WTC11 (cell line): ENCODE results near the gene UBAP2. TPM values are rescaled to one million over a fixed set of nuclear protein-coding genes. Genes with fewer than 3 reads are reported as not detected.

ENCODE experiments used
- ATAC-seq: fragments of 200-7000 bp; cut with Tn5 transposase; 2 replicates; pipeline ENCODE4 v1.10.0; 2021; ENCODE audit warnings: mild to moderate bottlenecking, moderate library complexity
- CTCF ChIA-PET: fragments of 300-600 bp; sonication (Branson Sonifier 250); formaldehyde crosslinking; loops from one replicate; lab custom pipeline; 2021; ENCODE audit warnings: antibody characterized with exemption; lab: Charles Lee
- POLR2A ChIA-PET: fragments of 350-600 bp; sonication (Branson Sonifier 250); formaldehyde crosslinking; loops from one replicate; lab custom pipeline; 2021; ENCODE audit warnings: antibody characterized with exemption; lab: Charles Lee
- DNase-seq: peaks from one replicate; pipeline ENCODE4 v3.0.0; 2021; ENCODE audit warnings: low spot score
- H3K27ac Mint-ChIP-seq: 2 replicates; pipeline ENCODE4 v1.8.0; 2021; ENCODE audit warnings: mixed read lengths
- H3K27me3 Mint-ChIP-seq: 2 replicates; pipeline ENCODE4 v1.8.0; 2021; ENCODE audit warnings: low read depth, mild to moderate bottlenecking, moderate library complexity, mixed read lengths
- H3K36me3 Mint-ChIP-seq: 2 replicates; pipeline ENCODE4 v1.8.0; 2021; ENCODE audit warnings: mixed read lengths
- H3K4me1 Mint-ChIP-seq: 2 replicates; pipeline ENCODE4 v1.8.0; 2022; ENCODE audit warnings: mixed read lengths
- H3K4me3 Mint-ChIP-seq: 2 replicates; pipeline ENCODE4 v1.8.0; 2021; ENCODE audit warnings: mild to moderate bottlenecking, moderate library complexity, mixed read lengths
- H3K9me3 Mint-ChIP-seq: 2 replicates; pipeline ENCODE4 v1.8.0; 2021; ENCODE audit warnings: mixed read lengths
- CBFB ChIP-seq: sonication (generic); formaldehyde crosslinking; IDR thresholded peaks from 2 replicates; pipeline ENCODE4 v1.8.1; 2022; ENCODE audit warnings: mild to moderate bottlenecking, low read depth, missing genetic modification reagents
- FOXJ3 ChIP-seq: sonication (generic); formaldehyde crosslinking; IDR thresholded peaks from 2 replicates; pipeline ENCODE4 v1.9.0; 2021; ENCODE audit warnings: missing genetic modification reagents, mild to moderate bottlenecking, borderline replicate concordance
- FOXP4 ChIP-seq: sonication (generic); formaldehyde crosslinking; IDR thresholded peaks from 2 replicates; pipeline ENCODE4 v1.8.0; 2022; ENCODE audit warnings: mild to moderate bottlenecking, missing genetic modification reagents
- HMGA2 ChIP-seq: fragments of 250-450 bp; sonication (Bioruptor Pico); IDR thresholded peaks from 2 replicates; pipeline ENCODE4 v1.4.0; 2021; ENCODE audit warnings: mild to moderate bottlenecking, moderate library complexity
- IRF1 ChIP-seq: sonication (generic); formaldehyde crosslinking; IDR thresholded peaks from 2 replicates; pipeline ENCODE4 v1.8.0; 2023; ENCODE audit warnings: missing genetic modification reagents
- NFE2L1 ChIP-seq: sonication (generic); formaldehyde crosslinking; IDR thresholded peaks from 2 replicates; pipeline ENCODE4 v1.8.1; 2023; ENCODE audit warnings: missing genetic modification reagents
- NR2C2 ChIP-seq: sonication (generic); formaldehyde crosslinking; IDR thresholded peaks from 2 replicates; pipeline ENCODE4 v1.8.0; 2022; ENCODE audit warnings: mild to moderate bottlenecking, missing genetic modification reagents
- ZBTB21 ChIP-seq: sonication (generic); formaldehyde crosslinking; IDR thresholded peaks from 2 replicates; pipeline ENCODE4 v1.8.1; 2023; ENCODE audit warnings: mild to moderate bottlenecking, missing genetic modification reagents, borderline replicate concordance
- ZNF671 ChIP-seq: fragments of 250-450 bp; sonication (Bioruptor Pico); IDR thresholded peaks from 2 replicates; pipeline ENCODE4 v1.8.0; 2021; ENCODE audit warnings: mild to moderate bottlenecking
- total RNA-seq: library from RNA; stranded (reverse); gene quantifications from 3 replicates; pipeline ENCODE4 v1.2.3, GENCODE V29; 2021
- TF ChIP-seq, protein P1 (sequence below): fragments of 250-450 bp; sonication (Bioruptor Pico); IDR thresholded peaks from 2 replicates; pipeline ENCODE4 v2.1.2; 2022; ENCODE audit warnings: mild to moderate bottlenecking, moderate library complexity
- TF ChIP-seq, protein P2 (sequence below): sonication (generic); formaldehyde crosslinking; IDR thresholded peaks from 2 replicates; pipeline ENCODE4 v1.8.0; 2022; ENCODE audit warnings: mild to moderate bottlenecking, missing genetic modification reagents
- TF ChIP-seq, protein P3 (sequence below): sonication (generic); formaldehyde crosslinking; IDR thresholded peaks from 2 replicates; pipeline ENCODE4 v1.8.0; 2022; ENCODE audit warnings: mild to moderate bottlenecking, missing genetic modification reagents

Gene UBAP2
- total RNA-seq, 1 experiment from 2014 or later: 63.9 TPM

DNA sequence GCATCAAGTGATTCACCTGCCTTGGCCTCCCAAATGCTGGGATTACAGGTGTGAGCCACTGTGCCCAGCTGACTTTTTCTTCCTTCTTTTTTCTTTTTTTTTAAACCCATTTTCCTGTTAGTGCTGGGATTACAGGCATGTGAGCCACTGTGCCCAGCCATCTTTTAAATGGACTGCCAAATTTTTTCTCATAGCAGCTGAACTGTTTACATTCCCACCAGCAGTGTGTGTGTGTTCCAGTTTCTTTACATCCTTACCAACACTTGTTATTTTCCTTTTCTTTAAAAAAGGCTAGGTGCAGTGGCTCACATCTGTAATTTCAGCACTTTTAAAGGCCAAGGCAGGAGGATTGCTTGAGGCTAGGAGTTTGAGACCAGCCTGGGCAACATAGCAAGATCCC lies 154.8 kb downstream of the UBAP2 start:
- no peak for DNase-seq
- no peak overlapping the region for H3K4me3 Mint-ChIP-seq
- no peaks in the 10 kb centered on the region for H3K4me1 Mint-ChIP-seq
- no peak overlapping the region for H3K27ac Mint-ChIP-seq
- H3K9me3 Mint-ChIP-seq: no peaks in the 10 kb centered on the region
- H3K36me3 Mint-ChIP-seq: peaks cover 14% of the 10 kb centered on the region; the same call in 1 of the 2 replicates
- no peak for ATAC-seq
- CTCF ChIA-PET: interaction anchor here (1.2 kb wide), 1 partner anchor 19 kb away, joined by 3 read pairs; no protein-coding TSS in a partner anchor
- POLR2A ChIA-PET: interaction anchor here (1.0 kb wide), 1 partner anchor 9 kb away, joined by 3 read pairs; no protein-coding TSS in a partner anchor
- no peak for TF ChIP-seq NFE2L1 (CRISPR knock-in tag)
- TF ChIP-seq FOXJ3: no peak
- no peak for TF ChIP-seq CBFB (CRISPR knock-in tag)
- no peak for TF ChIP-seq HMGA2 (CRISPR knock-in tag)
- TF ChIP-seq ZBTB21 (CRISPR knock-in tag): no peak
- TF ChIP-seq, all 79 proteins: peak for 0
- no peaks in the 10 kb centered on the region for H3K27me3 Mint-ChIP-seq

- CTCF ChIA-PET: interaction anchor here (2.2 kb wide), 1 partner anchor 73 kb away, joined by 8 read pairs; no protein-coding TSS in a partner anchor
- H3K27me3 Mint-ChIP-seq: no peaks in the 10 kb centered on the region
- ATAC-seq: no peak
- H3K4me1 Mint-ChIP-seq: peaks cover 18% of the 10 kb centered on the region
- TF ChIP-seq HMGA2 (CRISPR knock-in tag) (no peak), NR2C2 (CRISPR knock-in tag) (no peak), CBFB (CRISPR knock-in tag) (no peak), ZNF671 (CRISPR knock-in tag) (no peak), FOXP4 (no peak)
- TF ChIP-seq, protein P1, sequence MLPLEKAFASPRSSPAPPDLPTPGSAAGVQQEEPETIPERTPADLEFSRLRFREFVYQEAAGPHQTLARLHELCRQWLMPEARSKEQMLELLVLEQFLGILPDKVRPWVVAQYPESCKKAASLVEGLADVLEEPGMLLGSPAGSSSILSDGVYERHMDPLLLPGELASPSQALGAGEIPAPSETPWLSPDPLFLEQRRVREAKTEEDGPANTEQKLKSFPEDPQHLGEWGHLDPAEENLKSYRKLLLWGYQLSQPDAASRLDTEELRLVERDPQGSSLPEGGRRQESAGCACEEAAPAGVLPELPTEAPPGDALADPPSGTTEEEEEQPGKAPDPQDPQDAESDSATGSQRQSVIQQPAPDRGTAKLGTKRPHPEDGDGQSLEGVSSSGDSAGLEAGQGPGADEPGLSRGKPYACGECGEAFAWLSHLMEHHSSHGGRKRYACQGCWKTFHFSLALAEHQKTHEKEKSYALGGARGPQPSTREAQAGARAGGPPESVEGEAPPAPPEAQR: no peak
- TF ChIP-seq, protein P2, sequence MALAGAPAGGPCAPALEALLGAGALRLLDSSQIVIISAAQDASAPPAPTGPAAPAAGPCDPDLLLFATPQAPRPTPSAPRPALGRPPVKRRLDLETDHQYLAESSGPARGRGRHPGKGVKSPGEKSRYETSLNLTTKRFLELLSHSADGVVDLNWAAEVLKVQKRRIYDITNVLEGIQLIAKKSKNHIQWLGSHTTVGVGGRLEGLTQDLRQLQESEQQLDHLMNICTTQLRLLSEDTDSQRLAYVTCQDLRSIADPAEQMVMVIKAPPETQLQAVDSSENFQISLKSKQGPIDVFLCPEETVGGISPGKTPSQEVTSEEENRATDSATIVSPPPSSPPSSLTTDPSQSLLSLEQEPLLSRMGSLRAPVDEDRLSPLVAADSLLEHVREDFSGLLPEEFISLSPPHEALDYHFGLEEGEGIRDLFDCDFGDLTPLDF: no peak
- TF ChIP-seq, protein P3, sequence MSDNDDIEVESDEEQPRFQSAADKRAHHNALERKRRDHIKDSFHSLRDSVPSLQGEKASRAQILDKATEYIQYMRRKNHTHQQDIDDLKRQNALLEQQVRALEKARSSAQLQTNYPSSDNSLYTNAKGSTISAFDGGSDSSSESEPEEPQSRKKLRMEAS (CRISPR knock-in tag): no peak
- TF ChIP-seq, all 79 proteins: peak for 0
- Mint-ChIP-seq H3K9me3 (no peaks in the 10 kb centered on the region), H3K4me3 (no peak overlapping the region), H3K27ac (no peak overlapping the region), H3K36me3 (peaks cover 11% of the 10 kb centered on the region; the same call in 1 of the 2 replicates)
- POLR2A ChIA-PET: no interaction called here
- DNase-seq: no peak
Observed at GRCh38 chr9:33885948-33886347, 162.7 kb downstream of the UBAP2 start.

DNA sequence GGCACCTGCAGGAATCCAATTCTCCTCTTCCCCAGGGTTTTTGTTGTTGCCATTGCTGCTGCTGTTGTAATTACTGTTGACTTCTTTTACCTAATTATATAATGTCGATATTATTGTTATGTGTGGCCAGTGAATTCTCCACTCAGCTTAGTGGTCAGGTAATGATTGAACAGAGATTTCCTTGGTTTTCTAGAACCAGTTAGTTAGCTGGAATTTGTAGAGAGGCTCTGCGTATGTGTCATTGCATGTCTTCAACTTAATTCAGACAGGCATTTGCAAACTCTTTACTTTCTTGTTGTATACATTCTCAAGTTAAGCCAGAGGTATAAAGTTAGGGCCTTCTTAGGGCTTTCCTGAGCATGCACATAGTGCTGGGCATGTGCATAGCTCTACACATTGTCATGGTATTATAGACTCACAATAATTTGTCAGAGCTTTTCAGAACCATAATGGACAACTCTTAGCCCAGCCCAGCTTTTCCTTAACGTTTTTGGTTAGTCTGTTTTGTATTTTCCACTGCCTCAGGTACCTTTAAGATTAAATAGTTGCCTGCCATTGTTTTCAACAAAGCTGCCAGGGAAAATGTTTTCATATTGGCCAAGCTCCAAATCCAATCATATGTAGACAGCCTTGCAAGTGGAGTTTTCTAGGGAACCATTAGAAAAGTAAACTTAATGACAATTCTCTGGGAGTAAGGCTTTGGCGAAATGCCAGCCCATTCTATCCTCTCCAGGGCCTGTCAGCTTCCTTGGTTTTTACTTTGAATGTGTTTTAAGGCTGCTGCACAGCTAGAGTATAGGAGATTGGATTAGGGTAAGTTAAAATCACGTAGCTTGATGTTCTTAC lies 163.6 kb downstream of the UBAP2 start:
- H3K9me3 Mint-ChIP-seq: no peaks in the 10 kb centered on the region
- H3K27ac Mint-ChIP-seq: peak overlapping the region; percentile 12; the same call in 1 of the 2 replicates
- H3K4me3 Mint-ChIP-seq: no peak overlapping the region
- H3K4me1 Mint-ChIP-seq: peaks cover 26% of the 10 kb centered on the region
- H3K27me3 Mint-ChIP-seq: no peaks in the 10 kb centered on the region
- no peak for ATAC-seq
- no peak for TF ChIP-seq IRF1
- POLR2A ChIA-PET: interaction anchor here (0.7 kb wide), 1 partner anchor 9 kb away, joined by 3 read pairs; no protein-coding TSS in a partner anchor
- peaks cover 8% of the 10 kb centered on the region; the same call in 1 of the 2 replicates for H3K36me3 Mint-ChIP-seq
- no peak for DNase-seq
- CTCF ChIA-PET: interaction anchor here (0.7 to 2.2 kb wide), 5 partner anchors 33 to 261 kb away, joined by 3 to 8 read pairs (median 4); no protein-coding TSS in a partner anchor
